ENCODE results near the gene AKR1B15. TPM values are rescaled to one million over a fixed set of nuclear protein-coding genes. Genes with fewer than 3 reads are reported as not detected.

Gene AKR1B15
- total RNA-seq (2022; extraction: Qiagen RNA extraction; ENCODE audit: low read depth) = 31.9 to 46.8 TPM (median 39.2 TPM) in 5 replicates

GRCh38 chr7:134548877-134549276 lies at the start of gene AKR1B15:
Gene AKR1B15, plus strand, starts transcription at chr7:134549110. Its CDS starts 15,510 bp downstream, at chr7:134564620.

Other genes with a start within 250 kb of the AKR1B15 start
- 32.0 to 39.2 TPM (median 37.1 TPM) in 5 replicates for gene SLC35B4, start 232.2 kb upstream of the AKR1B15 start, total RNA-seq (2022; extraction: Qiagen RNA extraction; ENCODE audit: low read depth)
- 2,207 to 2,876 TPM (median 2,725 TPM) in 5 replicates for gene AKR1B1, start 90.0 kb upstream of the AKR1B15 start, total RNA-seq (2022; extraction: Qiagen RNA extraction; ENCODE audit: low read depth)
- 2,395 to 2,685 TPM (median 2,530 TPM) in 5 replicates for gene AKR1B10, start 21.5 kb upstream of the AKR1B15 start, total RNA-seq (2022; extraction: Qiagen RNA extraction; ENCODE audit: low read depth)
- 19.3 to 24.2 TPM (median 20.1 TPM) in 5 replicates for gene BPGM, start 97.7 kb downstream of the AKR1B15 start, total RNA-seq (2022; extraction: Qiagen RNA extraction; ENCODE audit: low read depth)
- 49.0 to 93.5 TPM (median 67.3 TPM) in 5 replicates for gene CALD1, start 230.5 kb downstream of the AKR1B15 start, total RNA-seq (2022; extraction: Qiagen RNA extraction; ENCODE audit: low read depth)

Measured in A549 treated with CpdA at 1 μM for 4 hours (cell line).